ENCODE results near the gene ICAM4. TPM values are rescaled to one million over a fixed set of nuclear protein-coding genes. Genes with fewer than 3 reads are reported as not detected.
"Not testable (repeated sequence)": the region's sequence is repeated elsewhere in the genome, so short reads cannot be mapped to it uniquely, and the experiment has no call there.

The ICAM4 gene, protein sequence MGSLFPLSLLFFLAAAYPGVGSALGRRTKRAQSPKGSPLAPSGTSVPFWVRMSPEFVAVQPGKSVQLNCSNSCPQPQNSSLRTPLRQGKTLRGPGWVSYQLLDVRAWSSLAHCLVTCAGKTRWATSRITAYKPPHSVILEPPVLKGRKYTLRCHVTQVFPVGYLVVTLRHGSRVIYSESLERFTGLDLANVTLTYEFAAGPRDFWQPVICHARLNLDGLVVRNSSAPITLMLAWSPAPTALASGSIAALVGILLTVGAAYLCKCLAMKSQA
- 1 to 10 TPM in 1 of 12 donors, under 1 TPM in 9, not detected in 2; 0.22 to 1.9 (median 0.44) TPM for polyA plus RNA-seq (ENCODE audit: insufficient read length in 12 of 12)
- long read RNA-seq, donor 1, partial matches to known transcripts: 0 of 1 reads
- long read RNA-seq, donor 1, other reads (novel, unspliced or antisense): 0 of 1 reads
- long read RNA-seq, donor 2, partial matches to known transcripts: 0 of 1 reads
- long read RNA-seq, donor 2, other reads (novel, unspliced or antisense): 0 of 1 reads
- long read RNA-seq, donor 3: 0 reads
- long read RNA-seq, donor 4: 0 reads
- long read RNA-seq, donor 5: 0 reads
- long read RNA-seq, donor 6: 0 reads
- long read RNA-seq, donor 7, partial matches to known transcripts: 0 of 1 reads
- long read RNA-seq, donor 7, other reads (novel, unspliced or antisense): 0 of 1 reads
- long read RNA-seq, donor 8: 0 reads
- long read RNA-seq, donor 9: 0 reads
- long read RNA-seq, donor 10: 0 reads
- long read RNA-seq, donor 11: 0 reads

GRCh38 chr19:10286803-10287737 is at the start of gene ICAM4:
ICAM4 (plus strand) TSS chr19:10286955; CDS start chr19:10287013, 58 bp downstream.
- no peak for DNase-seq

GRCh38 chr19:10237702-10238101 is 49.1 kb upstream of the ICAM4 start:
- peak; percentile 36 for DNase-seq

DNA sequence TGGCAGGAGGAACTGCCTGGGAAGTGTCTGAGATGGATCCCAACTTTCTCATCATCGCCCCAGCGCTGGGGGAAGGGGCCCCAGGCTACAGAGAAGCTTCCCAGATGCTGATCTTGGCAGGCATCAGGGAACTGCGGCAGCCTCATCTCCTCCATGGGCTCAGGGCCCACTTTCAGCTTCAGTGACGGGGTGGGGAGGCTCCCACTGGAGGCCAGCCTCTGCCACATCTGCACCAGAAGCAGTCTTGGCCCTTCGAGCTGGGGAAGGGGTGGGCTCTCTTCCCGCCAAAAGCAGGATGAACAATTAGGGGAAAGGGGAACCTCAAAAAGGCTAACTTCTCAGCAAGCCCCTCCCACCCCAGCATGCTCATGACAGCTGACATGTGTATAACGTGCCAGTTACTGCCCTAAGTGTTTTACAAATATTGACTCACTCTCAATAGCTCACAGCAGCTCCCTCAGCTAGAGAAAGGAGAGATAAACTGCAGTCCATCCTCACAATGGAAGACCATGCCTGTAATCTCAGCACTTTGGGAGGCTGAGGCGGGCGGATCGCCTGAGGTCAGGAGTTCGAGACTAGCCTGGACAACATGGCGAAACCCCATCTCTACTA is 48.5 kb upstream of the ICAM4 start:
- peak; percentile 95 for DNase-seq

- DNase-seq: not testable (repeated sequence)
Observed at GRCh38 chr19:10241826-10242449, 44.8 kb upstream of the ICAM4 start.

DNA sequence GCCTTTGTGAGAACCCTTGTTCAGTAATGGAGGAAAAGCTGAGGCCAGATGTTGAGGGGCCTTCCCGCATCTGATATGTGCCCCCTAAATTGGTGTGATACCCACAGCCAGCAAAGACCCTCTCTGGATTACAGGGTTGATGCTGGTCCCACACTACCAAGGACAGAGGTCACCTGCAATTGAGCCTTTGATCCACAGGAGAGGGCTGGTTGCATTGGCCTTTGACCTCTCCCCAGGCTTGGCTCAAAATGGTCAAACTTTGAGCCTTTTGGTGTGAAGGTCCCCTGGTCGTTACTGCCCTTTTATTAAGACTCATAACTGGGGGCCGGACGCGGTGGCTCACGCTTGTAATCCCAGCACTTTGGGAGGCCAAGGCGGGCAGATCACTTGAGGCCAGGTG is 43.1 kb upstream of the ICAM4 start:
- no peak for DNase-seq

DNA sequence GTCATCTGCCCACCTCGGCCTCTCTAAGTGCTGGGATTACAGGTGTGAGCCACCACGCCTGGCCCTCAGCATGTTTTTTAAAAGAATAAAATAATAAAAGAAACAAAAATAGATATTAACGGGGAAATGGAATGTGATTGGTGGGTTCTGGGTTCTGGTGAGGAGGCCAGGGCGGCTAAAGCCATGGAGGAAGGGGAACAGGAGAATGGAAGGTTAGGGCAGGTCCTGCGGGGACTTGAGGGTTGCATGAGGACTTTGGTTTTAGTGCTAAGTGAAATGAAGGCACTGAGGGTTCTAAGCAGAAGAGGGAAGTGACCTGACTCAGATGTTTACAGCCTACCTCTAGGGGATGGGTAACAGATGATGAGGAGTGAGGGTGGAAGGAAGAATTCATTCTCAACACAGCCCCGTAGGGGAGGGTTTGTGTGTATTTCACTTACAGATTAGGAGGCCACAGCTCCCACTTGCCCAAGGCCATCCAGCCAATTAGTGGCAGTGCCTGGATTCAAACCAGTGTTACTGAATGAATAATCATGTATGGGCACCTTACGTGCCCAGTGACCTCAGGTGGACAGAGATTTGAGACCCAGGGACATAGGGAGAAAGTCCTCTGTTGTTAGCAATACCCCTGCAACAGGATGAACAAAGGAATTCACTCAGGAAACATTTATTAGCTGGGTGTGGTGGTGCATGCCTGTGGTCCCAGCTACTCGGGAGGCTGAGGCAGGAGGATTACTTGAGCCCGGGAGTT is 41.4 kb upstream of the ICAM4 start:
- DNase-seq: no peak

DNA sequence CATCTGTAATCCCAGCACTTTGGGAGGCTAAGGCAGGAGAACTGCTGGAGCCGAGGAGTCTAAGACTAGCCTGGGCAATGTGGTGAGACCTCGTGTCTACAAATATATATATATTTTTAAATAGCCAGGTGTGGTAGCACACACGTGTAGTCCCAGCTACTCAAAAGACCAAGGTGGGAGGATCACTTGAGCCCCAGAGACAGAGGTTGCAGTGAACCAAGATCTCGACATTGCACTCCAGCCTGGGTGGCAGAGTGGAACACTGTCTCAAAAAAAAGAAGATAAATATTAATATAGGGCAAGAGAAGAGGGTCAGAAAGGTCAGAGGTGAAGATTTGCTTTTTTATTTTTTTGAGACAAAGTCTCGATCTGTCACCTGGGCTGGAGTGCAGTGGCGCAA is 40.2 kb upstream of the ICAM4 start:
- no peak for DNase-seq

- peak; percentile 98 for DNase-seq
Observed at GRCh38 chr19:10251792-10252694, 34.7 kb upstream of the ICAM4 start, which contains the start of gene MRPL4. MRPL4 (plus strand) TSS chr19:10252214; CDS start chr19:10252254, 40 bp downstream.

DNA sequence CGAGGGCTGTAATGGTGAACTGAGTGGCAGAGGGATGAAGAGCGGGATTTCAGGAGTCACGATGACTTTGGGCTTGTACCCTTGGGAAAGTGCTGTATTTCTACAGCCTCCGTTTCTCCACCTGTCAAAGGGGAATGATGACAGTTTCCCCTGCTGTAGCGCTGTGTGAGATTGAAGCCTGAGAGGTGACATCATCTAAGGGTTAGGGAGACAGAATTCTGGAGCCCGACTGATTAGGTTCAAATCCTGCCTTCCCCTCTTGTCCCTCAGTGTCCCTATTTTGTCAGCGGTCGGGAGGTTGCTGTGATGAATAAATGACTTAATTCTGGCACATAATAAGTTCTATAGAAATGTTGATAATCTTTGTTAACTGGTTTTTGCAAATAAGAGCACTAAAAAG is 34.0 kb upstream of the ICAM4 start:
- DNase-seq: no peak

GRCh38 chr19:10254244-10254643 is 32.5 kb upstream of the ICAM4 start:
- DNase-seq: no peak

DNA sequence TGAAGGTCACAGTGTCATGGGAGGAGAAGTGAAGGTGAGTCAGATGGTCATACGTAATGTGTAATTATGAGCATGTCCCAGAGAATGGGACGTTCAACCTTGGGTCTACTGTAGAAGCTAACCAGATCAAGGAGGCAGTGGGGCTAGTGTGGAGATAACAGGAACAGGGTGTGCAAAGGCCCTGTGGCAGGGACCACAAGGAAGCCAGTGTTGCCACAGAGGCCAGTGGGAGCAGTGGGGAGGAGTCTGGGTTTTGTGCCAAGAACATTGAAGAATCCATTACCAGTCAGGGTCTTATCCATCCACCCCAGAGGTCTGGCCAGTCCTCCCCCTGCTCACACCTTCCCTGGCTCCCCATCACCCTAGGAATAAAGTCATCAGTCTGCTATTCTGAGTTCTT is 31.4 kb upstream of the ICAM4 start:
- no peak for DNase-seq

- no peak for DNase-seq
Observed at GRCh38 chr19:10256551-10256950, 30.2 kb upstream of the ICAM4 start.

GRCh38 chr19:10256970-10257615 is 29.7 kb upstream of the ICAM4 start:
- DNase-seq: no peak

GRCh38 chr19:10258080-10258710 is 28.6 kb upstream of the ICAM4 start:
- no peak for DNase-seq

DNA sequence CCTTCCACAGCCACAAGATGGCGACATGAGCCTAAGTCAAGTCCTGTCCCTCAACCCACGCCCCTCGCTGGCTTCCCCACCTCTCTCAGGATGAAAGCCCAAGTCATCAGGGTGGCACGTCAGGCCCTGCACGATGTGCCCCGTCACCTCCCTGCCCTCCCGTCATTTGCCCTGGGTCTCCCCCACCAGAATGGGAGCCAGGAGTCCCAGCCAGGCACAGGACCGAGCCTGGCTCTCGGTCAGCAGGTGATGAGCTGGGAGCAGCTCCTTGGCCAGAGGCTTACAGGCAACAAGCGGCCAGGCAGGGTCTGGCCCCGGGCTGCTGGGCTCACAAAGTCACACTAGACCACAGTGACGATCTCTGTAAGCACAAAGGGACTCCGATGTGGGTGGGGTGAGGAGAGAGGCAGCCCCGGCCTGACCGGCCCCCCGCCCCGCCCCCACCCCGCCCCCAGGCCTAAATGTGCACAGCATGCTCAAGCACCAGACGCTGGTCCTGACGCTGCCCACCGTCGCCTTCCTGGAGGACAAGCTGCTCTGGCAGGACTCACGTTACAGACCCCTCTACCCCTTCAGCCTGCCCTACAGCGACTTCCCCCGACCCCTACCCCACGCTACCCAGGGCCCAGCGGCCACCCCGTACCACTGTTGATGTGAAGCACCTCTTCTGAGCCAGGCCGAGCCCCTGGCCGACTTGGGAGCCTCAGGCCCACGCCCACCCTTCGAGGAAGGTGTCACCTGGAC is 27.4 kb upstream of the ICAM4 start:
- peak; percentile 79 for DNase-seq

- DNase-seq: no peak
Observed at GRCh38 chr19:10260141-10260584, 26.6 kb upstream of the ICAM4 start.

GRCh38 chr19:10262771-10263170 is 24.0 kb upstream of the ICAM4 start:
- no peak for DNase-seq

All from muscle of arm (tissue), 14 donors.